CD4-positive, alpha-beta T cell treated with Interferon alpha-2 for 1 hour (primary cell): Measurements from ENCODE around the gene APBA2.

ENCODE experiments used
- DNase-seq, 2 donors: peaks; one replicate each; pipeline ENCODE4 v3.0.0-alpha.2; 2020 to 2022

APBA2 gene

DNA sequence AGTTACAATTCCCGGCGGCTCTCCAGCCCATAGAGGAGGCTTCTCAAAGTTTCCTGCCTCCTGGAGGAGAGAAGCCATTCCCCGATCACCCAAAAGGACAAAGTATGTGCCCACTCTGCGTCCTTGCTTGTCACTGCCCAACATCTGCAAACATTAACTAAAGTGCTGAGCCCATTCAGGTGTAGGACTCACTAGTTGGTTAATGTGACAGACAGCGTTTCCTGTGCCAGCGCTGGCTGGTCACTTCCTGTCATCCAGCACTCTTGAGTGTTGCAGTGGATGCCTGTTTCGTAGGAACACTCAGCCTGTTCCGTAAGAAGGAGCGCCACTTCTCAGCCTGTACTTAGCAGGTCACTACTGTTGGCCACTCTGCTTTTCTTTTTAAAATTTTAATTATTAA lies 100.3 kb downstream of the APBA2 start:
- DNase-seq = peak; percentile 37 to 44

GRCh38 chr15:28986726-28987125 lies 101.0 kb downstream of the APBA2 start:
- DNase-seq = no peak

DNA sequence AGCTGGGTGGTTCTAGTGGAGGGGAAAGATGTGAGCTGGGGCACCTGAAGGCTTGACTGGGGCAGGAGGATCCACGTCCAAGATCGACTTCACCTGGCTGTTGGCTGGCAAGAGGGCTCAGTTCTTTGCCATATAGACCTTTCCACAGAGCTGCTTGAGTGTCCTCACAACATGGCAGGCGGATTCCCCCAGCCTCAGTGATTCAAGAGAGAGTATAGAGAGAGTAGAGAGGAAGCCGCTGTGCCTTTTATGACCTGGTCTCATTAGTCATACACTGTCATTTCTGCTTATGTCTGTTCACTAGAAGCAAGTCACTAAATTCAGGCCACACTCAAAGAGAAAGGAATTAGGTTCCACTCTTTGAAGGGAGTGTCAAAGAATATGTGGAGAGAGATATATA lies 101.6 kb downstream of the APBA2 start:
- DNase-seq = no peak

- no peak for DNase-seq
These were observed 103.6 kb downstream of the APBA2 start for GRCh38 chr15:28989239-28989830.

DNA sequence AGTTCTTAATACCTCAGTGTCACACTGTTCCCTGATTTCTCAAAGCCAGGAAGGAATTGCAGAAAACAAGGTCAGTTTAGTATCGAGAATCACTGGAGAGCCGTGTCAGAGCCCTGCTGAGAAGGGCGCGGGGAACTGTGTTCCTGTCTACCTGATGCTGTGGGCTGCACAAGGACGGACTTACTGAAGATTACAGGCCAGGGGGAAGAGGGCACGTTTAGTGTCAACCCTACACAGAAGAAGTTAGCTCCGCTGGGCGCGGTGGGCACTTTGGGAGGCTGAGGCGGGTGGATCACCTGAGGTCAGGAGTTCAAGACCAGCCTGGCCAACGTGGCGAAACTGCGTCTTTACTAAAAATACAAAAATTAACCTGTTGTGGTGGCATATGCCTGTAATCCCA lies 104.1 kb downstream of the APBA2 start:
- DNase-seq = no peak

GRCh38 chr15:28990390-28990789 lies 104.6 kb downstream of the APBA2 start:
- no peak for DNase-seq

DNA sequence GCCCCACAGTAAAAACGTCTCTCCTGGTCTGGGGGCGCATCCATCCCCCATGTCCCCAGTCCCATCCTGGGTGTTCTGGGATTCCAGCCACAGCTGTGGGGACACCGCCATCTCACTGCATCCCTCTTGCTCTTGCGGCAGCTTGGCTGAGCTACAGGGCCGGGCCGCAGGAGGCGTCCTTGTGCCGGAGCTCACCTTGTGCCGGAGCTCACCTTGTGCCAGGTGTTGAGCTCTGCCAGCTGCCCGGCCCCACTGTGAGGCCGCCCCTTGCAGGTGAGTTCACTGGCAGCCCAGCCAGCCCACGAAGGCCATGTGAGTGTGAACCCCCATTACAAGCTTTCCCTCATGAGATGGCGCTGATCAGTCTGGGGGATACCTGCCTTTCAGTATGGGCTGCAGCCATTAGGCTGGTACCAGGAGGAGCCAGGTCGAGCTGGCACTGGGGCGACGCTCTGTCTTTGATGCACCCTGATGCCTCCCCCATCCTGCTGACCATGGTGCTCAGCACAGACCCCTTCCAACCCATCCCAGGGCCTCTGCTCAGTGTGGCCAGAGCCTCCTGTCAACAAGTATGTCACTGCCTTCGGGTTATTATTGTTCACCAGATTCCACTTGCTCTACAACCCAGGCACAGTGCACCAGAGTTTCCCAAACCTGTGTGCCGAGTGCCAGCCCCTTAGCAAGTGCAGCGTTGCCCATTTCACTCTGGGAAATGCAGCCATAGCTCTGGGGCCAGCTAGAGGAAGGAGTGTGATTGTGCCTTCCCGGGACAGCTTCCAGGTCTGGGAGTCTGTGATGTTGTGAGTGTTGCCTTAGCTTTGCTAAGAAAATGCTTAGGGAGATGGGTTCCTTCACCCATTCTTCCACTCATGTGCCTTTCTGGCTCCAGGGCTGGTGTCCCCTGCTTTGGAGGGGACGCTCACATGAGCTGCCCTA lies 105.7 kb downstream of the APBA2 start:
- no peak for DNase-seq

GRCh38 chr15:28992336-28992864 lies 106.6 kb downstream of the APBA2 start:
- DNase-seq = no peak

DNA sequence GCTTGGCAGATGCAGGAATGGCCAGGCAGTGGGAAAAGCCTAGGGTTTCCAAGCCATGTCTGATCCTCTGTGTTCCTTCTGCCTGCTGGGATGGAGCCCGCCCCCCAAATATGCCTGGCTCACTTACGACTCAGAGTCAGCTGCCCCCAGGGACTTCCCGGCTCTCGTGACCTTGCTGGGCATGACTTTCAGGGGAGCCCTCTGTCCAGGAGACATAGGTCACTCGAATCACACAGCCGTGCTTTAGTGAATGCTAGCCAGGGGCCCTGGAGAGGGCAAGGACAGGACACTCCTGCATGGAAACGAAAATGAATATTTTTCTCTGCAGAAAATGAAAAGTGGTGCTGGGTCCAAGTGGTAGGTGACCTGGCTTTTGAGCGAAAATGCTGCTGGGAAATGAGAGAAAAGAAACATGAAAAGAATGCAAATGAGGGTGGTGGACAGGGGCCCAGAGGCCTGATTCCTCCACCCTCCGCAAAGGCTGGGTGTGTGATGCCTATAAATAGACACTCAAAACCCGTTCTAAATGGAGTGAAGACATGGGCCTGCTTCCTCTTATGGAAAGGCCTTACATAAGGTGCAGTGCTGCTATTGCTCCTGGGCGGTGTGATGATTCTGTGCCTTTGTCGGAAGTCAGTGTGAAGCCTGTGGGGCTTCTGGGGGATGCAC lies 107.4 kb downstream of the APBA2 start:
- no peak for DNase-seq

DNA sequence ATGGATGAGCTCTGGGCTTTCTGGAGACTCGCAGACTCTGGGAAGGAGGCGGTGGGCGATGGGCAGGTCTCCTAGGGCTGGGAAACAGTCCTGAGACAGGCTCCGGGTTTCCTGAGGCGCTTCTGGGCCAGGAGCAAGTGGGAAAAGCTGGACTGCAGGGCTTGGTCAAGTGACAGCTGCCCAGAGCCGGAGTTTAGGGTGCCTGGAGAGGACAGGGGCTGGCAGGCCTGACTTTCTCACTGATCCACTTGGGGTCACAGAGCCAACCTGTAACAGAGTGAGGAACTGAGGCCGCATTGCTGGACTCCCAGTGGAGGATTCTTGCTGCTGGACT lies 107.9 kb downstream of the APBA2 start:
- no peak for DNase-seq

- peak; percentile 18 to 44 for DNase-seq
These were observed 108.5 kb downstream of the APBA2 start for GRCh38 chr15:28994142-28994830.

GRCh38 chr15:28994831-28995596 lies 109.2 kb downstream of the APBA2 start:
- no peak for DNase-seq

GRCh38 chr15:28995705-28996104 lies 109.9 kb downstream of the APBA2 start:
- DNase-seq = no peak

GRCh38 chr15:28996289-28996688 lies 110.5 kb downstream of the APBA2 start:
- no peak for DNase-seq

GRCh38 chr15:28996953-28997352 lies 111.2 kb downstream of the APBA2 start:
- DNase-seq = no peak

DNA sequence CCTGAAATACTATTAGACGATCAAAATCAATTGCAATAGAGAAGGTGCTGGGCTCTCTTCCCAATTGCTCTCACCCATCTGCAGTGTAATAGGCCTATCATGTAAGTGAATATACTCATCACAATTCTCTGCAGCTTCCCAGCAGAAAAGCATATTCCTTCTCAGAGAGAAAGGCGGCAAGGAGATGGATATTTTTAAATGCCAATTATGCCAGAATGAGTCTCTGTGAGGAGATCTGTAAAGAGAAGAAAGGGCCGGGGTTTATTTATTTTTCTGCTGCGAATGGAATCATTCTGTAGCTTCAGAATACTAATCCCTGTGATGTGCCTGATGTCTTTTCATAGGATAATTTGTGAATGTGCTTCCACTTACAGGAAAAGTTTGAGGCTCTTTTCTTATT lies 112.0 kb downstream of the APBA2 start:
- DNase-seq = no peak

DNA sequence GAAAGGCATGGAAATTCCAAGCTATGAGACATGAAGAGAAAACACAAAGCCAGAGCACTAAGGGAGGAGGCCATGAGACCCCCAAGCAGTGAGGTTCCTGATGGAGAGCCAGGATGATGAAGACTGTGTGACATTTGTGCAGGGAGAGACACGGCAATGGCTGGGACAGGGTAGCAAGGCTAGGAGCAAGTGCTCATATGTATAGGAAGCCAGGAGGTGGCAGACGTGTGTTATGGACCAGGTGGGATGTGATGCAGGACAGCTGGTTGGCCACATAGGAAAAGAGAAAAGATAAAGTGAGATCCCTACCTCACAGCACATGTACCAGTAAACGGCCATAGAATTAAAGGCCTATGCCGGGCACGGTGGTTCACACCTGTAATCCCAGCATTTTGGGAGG lies 112.7 kb downstream of the APBA2 start:
- no peak for DNase-seq

DNA sequence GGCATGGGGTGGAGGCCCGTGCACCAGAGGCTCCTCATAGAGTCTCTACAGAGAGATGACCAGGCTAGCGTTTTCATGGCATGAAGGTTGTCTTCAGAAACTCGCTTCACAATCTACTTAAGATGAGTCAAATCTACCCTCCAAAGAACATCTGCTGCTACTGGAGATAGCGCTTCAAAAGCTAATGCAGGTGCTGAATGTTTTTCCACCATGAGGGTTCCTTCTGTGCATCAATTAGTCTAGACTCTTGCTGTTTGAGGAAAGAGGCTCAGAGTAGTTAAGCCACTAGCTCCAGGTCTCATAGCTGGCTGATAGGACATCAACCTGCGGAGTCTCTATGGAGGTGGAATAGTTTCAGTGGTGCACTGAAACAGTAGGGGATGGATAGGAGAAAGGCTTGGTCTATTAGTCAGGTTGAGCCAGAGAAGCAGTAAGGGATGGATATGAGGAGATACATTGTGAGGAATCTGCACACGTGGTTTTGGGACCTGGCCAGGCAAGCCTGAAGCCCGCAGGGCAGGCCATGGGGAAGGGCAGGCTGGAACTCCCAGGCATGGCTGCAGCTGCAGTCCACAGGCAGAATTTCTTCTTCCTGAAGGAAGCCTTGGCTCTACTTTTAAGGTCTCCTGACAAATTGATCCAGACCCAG lies 117.5 kb downstream of the APBA2 start:
- no peak for DNase-seq

- no peak for DNase-seq
These were observed 118.1 kb downstream of the APBA2 start for GRCh38 chr15:29003840-29004233.

GRCh38 chr15:29005931-29006330 lies 120.2 kb downstream of the APBA2 start:
- no peak for DNase-seq

- no peak for DNase-seq
These were observed 123.1 kb downstream of the APBA2 start for GRCh38 chr15:29008846-29009245.

DNA sequence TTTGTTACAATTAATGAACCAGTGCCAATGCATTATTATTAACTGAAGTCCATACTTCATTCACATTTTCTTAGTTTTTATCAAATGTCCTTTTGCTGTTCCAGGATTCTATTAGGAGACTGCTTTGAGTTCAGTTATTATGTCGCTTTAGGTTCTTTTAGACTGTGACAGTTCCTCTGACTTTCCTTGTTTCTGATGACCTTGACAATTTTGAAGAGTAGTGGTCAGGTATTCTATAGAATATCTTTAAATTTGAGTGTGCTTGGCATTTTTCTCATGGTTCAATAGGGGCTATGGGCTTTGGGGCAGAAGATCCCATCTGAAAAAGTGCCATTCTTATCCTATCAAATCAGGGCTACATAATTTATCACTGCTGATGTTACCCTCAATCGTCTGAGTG lies 126.3 kb downstream of the APBA2 start:
- DNase-seq = no peak
